Stimulated activated CD4-positive, alpha-beta T cell treated with anti-CD3 and anti-CD28 coated beads, Interleukin-2, amount 100 ng/mL, for 4 hours (primary cell): ENCODE data around the gene SLC6A5.
"Not testable (repeated sequence)": the region's sequence is repeated elsewhere in the genome, so short reads cannot be mapped to it uniquely, and the experiment has no call there.

ENCODE experiments used
- DNase-seq: peaks from one replicate; pipeline ENCODE4 v3.0.0-alpha.2; 2020; ENCODE audit warnings: low read depth

The SLC6A5 gene

GRCh38 chr11:20599221-20600019 lies at the start of gene SLC6A5:
SLC6A5 (plus strand) TSS chr11:20599608; CDS start chr11:20599673, 65 bp downstream.
- no peak for DNase-seq

GRCh38 chr11:20551096-20551495 lies 48.3 kb upstream of the SLC6A5 start:
- DNase-seq = no peak

GRCh38 chr11:20555783-20556182 lies 43.6 kb upstream of the SLC6A5 start:
- DNase-seq = no peak

- DNase-seq = not testable (repeated sequence)
These were observed 43.0 kb upstream of the SLC6A5 start for GRCh38 chr11:20556396-20556795.

GRCh38 chr11:20558741-20559140 lies 40.7 kb upstream of the SLC6A5 start:
- no peak for DNase-seq

GRCh38 chr11:20559523-20560300 lies 39.7 kb upstream of the SLC6A5 start:
- DNase-seq = no peak

GRCh38 chr11:20561915-20562314 lies 37.5 kb upstream of the SLC6A5 start:
- DNase-seq = no peak

- DNase-seq = no peak
These were observed 35.5 kb upstream of the SLC6A5 start for GRCh38 chr11:20563866-20564265.

- DNase-seq = no peak
These were observed 34.4 kb upstream of the SLC6A5 start for GRCh38 chr11:20564846-20565635.

GRCh38 chr11:20566115-20566514 lies 33.3 kb upstream of the SLC6A5 start:
- DNase-seq = not testable (repeated sequence)

- no peak for DNase-seq
These were observed 32.6 kb upstream of the SLC6A5 start for GRCh38 chr11:20566591-20567434.

- not testable (repeated sequence) for DNase-seq
These were observed 19.7 kb upstream of the SLC6A5 start for GRCh38 chr11:20579725-20580124.

- no peak for DNase-seq
These were observed 16.2 kb upstream of the SLC6A5 start for GRCh38 chr11:20583201-20583600.

GRCh38 chr11:20584093-20584774 lies 15.2 kb upstream of the SLC6A5 start:
- no peak for DNase-seq

GRCh38 chr11:20589796-20590195 lies 9.6 kb upstream of the SLC6A5 start:
- DNase-seq = no peak

GRCh38 chr11:20590381-20590780 lies 9.0 kb upstream of the SLC6A5 start:
- no peak for DNase-seq

GRCh38 chr11:20592741-20593140 lies 6.7 kb upstream of the SLC6A5 start:
- no peak for DNase-seq

GRCh38 chr11:20594274-20595061 lies 4.9 kb upstream of the SLC6A5 start:
- no peak for DNase-seq

- DNase-seq = no peak
These were observed 4.3 kb upstream of the SLC6A5 start for GRCh38 chr11:20595101-20595500.
